Nephron progenitor cell (in vitro differentiated cells): ENCODE measurements around the gene MAML2.

Source experiments
- DNase-seq: peaks from one replicate; pipeline ENCODE4 v3.0.0; 2021
- H3K27ac Mint-ChIP-seq: 2 replicates; pipeline ENCODE4 v1.8.0; 2021; ENCODE audit warnings: mild to moderate bottlenecking, moderate library complexity, mixed read lengths
- H3K27me3 Mint-ChIP-seq: 2 replicates; pipeline ENCODE4 v1.8.0; 2021; ENCODE audit warnings: mild to moderate bottlenecking, low read depth, mixed read lengths; ENCODE audit not compliant: poor library complexity
- H3K36me3 Mint-ChIP-seq: 2 replicates; pipeline ENCODE4 v1.8.0; 2021; ENCODE audit warnings: low read depth, mixed read lengths
- H3K4me1 Mint-ChIP-seq: 2 replicates; pipeline ENCODE4 v1.8.0; 2021; ENCODE audit warnings: mixed read lengths
- H3K4me3 Mint-ChIP-seq: 2 replicates; pipeline ENCODE4 v1.8.0; 2021; ENCODE audit warnings: mild to moderate bottlenecking, moderate library complexity, mixed read lengths
- H3K9me3 Mint-ChIP-seq: 2 replicates; pipeline ENCODE4 v1.8.0; 2021; ENCODE audit warnings: mild to moderate bottlenecking, moderate library complexity, mixed read lengths
- TF ChIP-seq, protein P1 (sequence below): fragments of 200-600 bp; sonication (generic); IDR thresholded peaks from 2 replicates; pipeline ENCODE4 v1.5.0; 2021; ENCODE audit warnings: antibody characterized with exemption

Gene MAML2

DNA sequence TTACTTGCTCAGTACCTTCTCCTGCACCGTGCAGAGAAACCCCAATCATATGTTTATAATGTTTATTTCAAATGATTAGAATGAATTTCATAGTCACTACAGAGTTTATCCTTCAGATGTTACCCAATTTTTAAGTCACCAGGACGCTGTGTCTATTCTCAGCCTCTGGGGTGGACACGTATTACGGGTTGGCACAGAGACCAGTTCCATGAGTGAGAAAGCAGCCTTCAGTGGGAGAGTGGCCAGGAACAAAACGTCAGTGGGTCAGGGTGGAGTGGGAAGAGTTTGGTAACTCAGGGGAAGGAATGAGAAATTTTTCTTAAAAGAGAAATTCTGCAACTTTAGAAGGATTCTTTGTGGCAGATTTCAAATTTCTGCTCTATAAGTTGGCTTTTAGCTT lies 342.0 kb downstream of the MAML2 start:
- no peak for DNase-seq
- H3K27me3 Mint-ChIP-seq: no peaks in the 10 kb centered on the region
- peaks cover 26% of the 10 kb centered on the region for H3K4me1 Mint-ChIP-seq
- H3K9me3 Mint-ChIP-seq: peaks cover 22% of the 10 kb centered on the region
- no peak overlapping the region for H3K27ac Mint-ChIP-seq
- no peak overlapping the region for H3K4me3 Mint-ChIP-seq
- TF ChIP-seq, protein P1, sequence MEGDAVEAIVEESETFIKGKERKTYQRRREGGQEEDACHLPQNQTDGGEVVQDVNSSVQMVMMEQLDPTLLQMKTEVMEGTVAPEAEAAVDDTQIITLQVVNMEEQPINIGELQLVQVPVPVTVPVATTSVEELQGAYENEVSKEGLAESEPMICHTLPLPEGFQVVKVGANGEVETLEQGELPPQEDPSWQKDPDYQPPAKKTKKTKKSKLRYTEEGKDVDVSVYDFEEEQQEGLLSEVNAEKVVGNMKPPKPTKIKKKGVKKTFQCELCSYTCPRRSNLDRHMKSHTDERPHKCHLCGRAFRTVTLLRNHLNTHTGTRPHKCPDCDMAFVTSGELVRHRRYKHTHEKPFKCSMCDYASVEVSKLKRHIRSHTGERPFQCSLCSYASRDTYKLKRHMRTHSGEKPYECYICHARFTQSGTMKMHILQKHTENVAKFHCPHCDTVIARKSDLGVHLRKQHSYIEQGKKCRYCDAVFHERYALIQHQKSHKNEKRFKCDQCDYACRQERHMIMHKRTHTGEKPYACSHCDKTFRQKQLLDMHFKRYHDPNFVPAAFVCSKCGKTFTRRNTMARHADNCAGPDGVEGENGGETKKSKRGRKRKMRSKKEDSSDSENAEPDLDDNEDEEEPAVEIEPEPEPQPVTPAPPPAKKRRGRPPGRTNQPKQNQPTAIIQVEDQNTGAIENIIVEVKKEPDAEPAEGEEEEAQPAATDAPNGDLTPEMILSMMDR: no peak
- peaks cover 30% of the 10 kb centered on the region for H3K36me3 Mint-ChIP-seq

DNA sequence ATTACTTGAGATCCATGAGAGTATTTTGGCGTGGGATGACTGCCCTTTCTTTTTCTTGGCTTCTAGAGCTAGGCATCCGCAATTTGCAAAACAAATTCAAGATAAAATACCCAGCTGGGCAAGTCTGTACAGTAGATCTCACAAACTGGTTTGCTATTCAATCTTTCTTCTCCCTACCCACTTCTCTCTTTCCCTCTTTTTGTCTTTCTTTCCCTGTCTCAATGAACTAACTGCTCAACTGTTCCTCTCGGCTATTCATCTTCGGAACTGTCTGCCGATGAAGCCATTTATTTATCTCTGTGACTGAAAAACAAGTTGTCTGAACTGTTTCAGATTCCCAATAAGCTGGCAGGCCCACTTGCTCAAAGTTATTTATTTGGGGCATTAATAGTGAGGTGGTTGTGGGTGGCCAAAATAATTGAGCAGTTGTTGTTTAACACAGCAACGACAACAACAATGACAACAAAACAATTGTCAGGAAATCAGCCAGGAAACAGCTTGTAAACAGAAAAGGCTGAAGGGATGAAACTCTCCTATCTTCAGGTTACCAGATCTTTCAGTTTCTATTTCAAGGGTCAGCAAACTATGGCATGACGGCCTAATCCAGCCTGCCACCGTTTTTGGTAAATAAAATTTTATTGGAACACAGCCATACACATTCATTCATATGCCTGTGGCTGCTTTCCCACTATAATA lies 343.1 kb downstream of the MAML2 start:
- peaks cover 31% of the 10 kb centered on the region for H3K4me1 Mint-ChIP-seq
- H3K27ac Mint-ChIP-seq: peak overlapping the region; percentile 89

DNA sequence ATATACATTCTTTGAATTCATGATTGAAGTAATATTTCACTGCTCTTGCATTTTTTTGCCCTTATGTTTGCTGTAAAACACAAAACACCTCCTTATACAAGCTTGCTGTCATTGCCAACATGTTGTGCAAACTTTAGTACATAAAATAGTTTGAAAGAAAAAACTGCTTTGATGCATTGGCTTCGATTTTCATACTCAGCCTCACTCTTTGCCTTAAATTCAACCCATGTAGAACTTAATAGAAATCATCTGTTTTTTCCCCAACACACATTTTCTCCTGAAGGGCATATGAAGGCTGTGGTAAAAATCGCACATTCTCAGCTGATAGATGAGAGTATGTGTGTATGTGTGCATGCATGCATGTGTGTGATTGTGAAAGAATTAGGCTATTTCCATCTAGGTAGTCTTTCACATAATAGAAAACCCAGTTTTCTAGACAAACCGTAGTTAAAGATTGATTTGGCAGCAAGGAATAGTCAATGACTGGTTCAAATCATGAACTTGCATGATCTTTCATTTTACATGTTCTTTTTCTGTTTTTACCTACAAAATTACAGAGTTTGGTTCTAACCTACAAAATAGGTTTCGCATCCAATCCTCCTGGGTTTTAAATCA lies 346.3 kb downstream of the MAML2 start:
- no peak for DNase-seq
- Mint-ChIP-seq H3K4me1 (peaks cover 57% of the 10 kb centered on the region), H3K27ac (no peak overlapping the region), H3K4me3 (no peak overlapping the region), H3K36me3 (no peaks in the 10 kb centered on the region), H3K9me3 (no peaks in the 10 kb centered on the region), H3K27me3 (no peaks in the 10 kb centered on the region)
- TF ChIP-seq, protein P1: no peak

More for the DNA sequence above, 343.1 kb downstream of the MAML2 start:
- TF ChIP-seq, protein P1: no peak
- H3K9me3 Mint-ChIP-seq: peaks cover 10% of the 10 kb centered on the region
- no peaks in the 10 kb centered on the region for H3K27me3 Mint-ChIP-seq
- H3K36me3 Mint-ChIP-seq: peaks cover 18% of the 10 kb centered on the region
- H3K4me3 Mint-ChIP-seq: no peak overlapping the region
- DNase-seq: no peak

DNA sequence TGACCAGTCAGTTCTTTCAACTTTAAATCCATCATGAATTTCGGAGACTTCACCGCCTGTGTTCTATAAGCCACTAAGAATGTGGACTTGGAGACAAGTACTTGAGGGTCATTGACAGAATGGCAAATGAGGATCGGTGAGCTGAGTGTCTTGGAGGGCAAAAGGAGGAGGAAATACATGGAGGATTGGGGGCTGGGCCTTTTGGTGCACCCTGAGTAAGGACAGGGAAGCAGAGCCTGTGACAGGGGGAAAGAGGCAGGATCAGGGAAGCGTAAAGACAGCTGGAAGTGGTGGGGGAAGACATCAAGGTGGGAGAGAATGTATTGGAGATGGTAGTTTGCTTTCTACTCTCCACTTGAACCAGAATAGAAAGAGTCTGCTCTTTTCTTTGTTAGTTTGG lies 348.7 kb downstream of the MAML2 start:
- peaks cover 55% of the 10 kb centered on the region for H3K4me1 Mint-ChIP-seq
- TF ChIP-seq, protein P1: no peak
- peak; percentile 19 for DNase-seq
- H3K27me3 Mint-ChIP-seq: no peaks in the 10 kb centered on the region
- H3K4me3 Mint-ChIP-seq: peak overlapping the region; percentile 7
- H3K27ac Mint-ChIP-seq: peak overlapping the region; percentile 98
- peaks cover 13% of the 10 kb centered on the region for H3K36me3 Mint-ChIP-seq
- H3K9me3 Mint-ChIP-seq: no peaks in the 10 kb centered on the region

DNA sequence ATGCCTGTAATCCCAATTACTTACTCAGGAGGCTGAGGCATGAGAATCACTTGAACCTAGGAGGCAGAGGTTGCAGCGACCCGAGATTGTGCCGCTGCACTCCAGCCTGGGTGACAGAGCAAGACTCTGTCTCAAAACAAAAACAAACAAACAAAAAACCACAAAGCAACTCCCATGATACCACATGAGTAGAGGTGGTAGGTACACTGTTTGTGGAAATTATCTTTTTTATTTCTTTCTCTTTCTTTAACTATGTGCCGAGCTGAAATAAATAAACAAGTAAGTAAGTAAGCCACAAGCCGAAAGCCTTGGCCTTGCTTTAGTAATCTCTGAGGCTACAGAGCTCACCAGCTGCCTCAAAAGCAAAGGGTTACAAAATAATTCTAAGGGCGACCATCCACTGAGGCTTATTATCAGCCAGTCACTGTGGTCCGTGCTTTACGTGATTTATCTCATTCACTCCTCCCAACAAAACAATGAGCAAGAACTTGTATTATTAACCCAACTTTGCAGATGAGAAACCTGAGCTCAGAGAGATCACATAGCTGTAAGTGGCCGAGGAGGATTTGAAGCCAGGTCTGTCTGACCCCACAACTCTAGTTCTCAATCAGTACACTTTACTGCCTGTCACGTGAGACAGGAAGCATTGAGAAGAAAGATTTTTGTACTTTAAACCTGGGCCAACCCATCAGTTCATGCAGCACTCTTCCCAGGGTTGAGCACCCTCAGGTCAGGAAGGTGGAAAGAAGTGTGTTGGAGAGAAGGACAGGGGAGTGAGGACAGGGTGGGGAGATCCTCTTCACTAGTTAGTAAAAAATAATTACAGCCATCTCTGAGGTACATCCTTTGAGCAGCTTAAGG lies 349.3 kb downstream of the MAML2 start:
- Mint-ChIP-seq H3K36me3 (peaks cover 19% of the 10 kb centered on the region), H3K9me3 (no peaks in the 10 kb centered on the region), H3K27me3 (no peaks in the 10 kb centered on the region), H3K4me3 (peak overlapping the region; percentile 7), H3K27ac (peak overlapping the region; percentile 98), H3K4me1 (peaks cover 49% of the 10 kb centered on the region)
- no peak for DNase-seq
- TF ChIP-seq, protein P1: no peak
